GM12891 (cell line): ENCODE data around the gene FAM9C.

ENCODE experiments used
- POLR2A ChIP-seq: IDR thresholded peaks from 2 replicates; pipeline ENCODE4 v1.6.1; 2011; ENCODE audit warnings: low read depth, low read length, control low read depth
- POLR2AphosphoS5 ChIP-seq: IDR thresholded peaks from 2 replicates; pipeline ENCODE4 v1.6.1; 2011; ENCODE audit warnings: low read depth, low read length, control low read depth
- SPI1 ChIP-seq: IDR thresholded peaks from 2 replicates; pipeline ENCODE4 v1.6.1; 2011; ENCODE audit warnings: low read depth, low read length, control low read depth

GRCh38 chrX:13009273-13009672, 35.1 kb downstream of the FAM9C start:
- no peak for TF ChIP-seq POLR2A
- TF ChIP-seq POLR2AphosphoS5: no peak
- no peak for TF ChIP-seq SPI1
